ENCODE measurements around the gene FITM1.

FITM1 gene, protein sequence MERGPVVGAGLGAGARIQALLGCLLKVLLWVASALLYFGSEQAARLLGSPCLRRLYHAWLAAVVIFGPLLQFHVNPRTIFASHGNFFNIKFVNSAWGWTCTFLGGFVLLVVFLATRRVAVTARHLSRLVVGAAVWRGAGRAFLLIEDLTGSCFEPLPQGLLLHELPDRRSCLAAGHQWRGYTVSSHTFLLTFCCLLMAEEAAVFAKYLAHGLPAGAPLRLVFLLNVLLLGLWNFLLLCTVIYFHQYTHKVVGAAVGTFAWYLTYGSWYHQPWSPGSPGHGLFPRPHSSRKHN

DNA sequence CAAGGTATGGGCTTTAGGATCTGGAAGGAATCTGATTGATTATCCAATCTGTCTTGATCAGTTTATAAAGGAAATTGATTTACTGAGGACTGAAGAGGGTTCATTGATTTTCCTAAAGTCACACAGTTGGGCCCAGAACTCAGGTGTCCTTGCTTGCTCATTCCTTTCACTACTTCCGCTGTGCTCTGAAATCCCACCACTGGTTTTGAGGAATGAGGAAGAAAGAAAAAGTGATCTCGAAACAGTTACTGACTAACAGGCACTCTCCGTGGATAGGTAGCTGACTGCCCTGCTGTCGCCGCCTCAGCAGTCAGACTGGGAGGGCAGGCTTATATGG, at the start of gene FITM1:
Gene FITM1, plus strand, starts transcription at position 280 of the 337 bp plus-strand sequence. CDS start 905 bp downstream, outside the sequence.
- DNase-seq, result no peak

DNA sequence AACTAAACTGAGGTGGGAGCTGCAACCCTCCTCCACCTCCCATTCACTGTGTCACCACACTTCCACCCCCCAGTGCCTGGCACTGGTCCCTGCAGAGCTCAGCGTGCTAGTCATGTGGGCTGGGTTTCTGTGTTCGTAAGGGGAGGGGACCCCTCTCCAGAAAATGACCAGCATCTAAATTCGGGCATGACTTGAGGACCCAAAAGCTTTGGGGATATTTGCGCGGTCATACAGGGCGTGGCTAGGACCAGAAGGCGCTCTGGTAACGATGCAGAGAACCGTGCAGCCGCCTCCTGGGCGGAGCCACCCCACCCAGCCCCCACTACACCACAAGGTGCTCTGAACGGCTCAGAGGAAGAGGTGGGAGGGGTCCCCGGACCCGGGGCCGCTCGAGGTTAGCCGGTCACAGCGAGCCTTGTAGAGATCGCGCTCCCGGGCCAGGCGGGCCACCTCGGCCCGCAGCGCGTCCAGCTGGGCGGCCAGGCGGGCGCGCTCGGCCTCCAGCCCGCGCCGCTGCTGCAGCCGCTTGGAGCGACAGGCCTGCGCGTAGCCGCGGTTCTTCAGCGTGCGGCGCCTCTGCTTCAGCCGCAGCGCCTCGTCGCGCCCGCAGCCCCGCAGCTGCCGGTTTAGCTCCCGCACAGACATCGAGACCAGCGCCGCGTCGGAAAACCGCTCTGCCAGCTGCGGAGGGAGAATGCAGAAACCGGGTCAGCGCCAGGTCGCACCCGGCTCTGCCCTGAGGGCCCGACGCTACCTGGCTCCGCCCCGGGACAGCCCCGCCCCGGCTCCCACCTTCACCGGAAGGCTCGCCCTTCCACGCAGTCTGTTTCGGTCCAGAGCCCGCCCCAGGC, 49.3 kb upstream of the FITM1 start:
- peak; percentile 6 to 33 for DNase-seq

DNA sequence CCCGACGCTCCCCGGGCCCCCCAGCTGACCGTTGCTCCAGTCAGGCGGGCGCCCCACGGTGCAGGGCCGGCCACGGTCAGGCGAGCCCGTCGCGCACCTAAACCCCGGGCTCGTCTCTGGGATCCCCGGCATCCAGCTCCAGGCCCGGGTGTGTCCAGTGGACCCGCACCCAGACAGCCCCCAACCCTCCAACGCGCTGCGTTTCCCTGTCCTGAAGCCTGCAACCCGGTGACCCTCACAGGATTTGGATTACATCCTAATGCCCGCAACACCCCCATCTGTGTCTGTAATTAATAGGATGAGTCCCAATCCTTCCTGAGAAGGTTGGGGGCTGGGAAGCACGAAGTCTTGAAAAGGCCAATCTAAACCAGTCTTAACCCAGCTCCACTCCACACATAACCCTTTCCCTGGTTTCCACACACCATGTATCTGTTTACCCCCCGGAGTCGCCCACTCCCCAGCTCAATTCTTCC, 48.7 kb upstream of the FITM1 start:
- no peak for DNase-seq

DNA sequence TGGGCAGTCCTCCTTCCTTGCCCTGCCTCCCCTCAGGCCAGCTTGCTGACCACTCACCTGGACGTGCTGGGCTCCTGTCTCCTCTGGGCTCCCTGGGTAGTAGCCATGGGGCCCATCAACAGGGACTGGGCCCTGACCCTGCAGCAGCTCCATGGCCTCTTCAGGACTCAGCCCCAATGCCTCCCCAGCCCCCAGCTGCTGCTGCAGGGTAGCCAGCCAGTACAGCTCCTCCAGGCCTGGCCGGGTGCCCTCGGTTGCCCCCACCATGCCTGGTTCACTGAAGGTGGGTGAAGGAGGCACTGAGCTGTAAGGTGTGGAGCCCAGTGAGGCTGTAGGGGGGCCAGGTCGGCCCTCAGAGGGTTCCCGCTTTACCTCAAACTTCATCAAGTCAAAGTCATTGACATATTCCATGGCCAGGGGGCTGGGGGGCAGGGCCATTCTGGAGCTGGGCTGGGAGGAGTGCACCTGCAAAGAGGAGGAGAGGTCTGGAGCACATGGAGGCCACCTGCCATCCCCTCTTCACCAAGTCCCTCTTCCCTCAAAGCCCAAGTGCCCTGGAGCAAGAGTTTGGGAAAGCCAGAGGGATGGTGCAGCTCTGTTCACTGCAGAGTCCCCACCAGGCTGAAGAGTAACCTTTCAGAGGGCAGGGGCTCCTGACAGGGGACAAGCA, 47.9 kb upstream of the FITM1 start:
- DNase-seq, result no peak

DNA sequence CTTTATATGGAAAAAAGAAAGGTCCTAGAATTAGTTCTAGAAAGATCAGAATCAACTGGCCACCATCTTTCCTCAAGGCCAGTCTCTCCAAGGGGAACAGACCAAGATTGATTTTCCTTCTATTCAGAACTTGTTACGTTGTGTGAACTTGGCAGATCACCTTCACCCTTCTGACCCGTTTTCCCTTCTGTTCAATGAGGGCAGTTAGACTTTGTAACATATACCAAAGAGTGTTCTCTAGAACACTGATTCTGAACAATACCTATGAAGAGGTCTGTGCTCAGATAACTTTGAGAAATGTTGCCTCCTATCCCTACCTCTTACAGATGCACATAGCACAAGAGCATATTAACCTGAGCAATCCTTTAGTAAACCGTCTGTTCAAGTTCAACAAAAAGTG, 47.0 kb upstream of the FITM1 start:
- no peak for DNase-seq

DNA sequence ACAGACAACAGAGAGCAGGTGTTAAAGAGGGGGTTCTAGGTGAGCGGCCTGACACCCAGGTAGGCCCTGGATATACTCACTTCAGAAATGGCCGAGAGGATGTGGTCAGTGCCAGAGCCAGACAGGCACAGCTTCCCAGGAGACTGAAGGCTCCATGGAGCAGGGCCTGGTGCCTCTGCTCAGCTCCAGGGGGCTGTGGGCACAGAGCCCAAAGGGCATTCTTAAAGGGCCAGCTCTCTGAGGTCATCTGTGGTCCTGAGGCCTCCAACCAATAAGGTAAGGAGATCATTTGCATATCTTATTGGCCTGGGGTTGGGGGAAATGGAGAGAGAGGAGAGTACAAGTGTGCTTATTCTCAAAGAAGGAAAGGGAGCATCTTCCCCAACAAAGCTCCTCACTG, 46.0 kb upstream of the FITM1 start:
- DNase-seq, result no peak

DNA sequence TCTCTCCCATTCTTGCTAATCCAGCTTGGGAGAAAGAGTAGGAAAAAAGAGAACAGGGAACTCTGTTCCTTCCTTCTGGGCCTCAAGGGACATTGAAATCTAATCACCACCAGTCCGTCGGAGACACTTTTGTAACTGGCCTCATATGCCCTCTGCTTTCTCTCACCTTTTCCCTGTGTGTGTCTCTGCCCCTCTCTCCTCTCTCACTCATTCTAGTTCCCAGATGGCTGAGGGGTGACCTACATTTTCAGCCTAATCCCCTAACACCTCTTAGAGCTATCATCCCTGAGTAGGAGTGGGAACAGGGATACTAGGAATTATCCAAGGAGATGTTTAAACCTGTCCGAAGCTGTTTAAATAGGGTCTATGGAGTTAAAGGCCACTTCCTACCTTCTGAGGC, 45.2 kb upstream of the FITM1 start:
- no peak for DNase-seq

DNA sequence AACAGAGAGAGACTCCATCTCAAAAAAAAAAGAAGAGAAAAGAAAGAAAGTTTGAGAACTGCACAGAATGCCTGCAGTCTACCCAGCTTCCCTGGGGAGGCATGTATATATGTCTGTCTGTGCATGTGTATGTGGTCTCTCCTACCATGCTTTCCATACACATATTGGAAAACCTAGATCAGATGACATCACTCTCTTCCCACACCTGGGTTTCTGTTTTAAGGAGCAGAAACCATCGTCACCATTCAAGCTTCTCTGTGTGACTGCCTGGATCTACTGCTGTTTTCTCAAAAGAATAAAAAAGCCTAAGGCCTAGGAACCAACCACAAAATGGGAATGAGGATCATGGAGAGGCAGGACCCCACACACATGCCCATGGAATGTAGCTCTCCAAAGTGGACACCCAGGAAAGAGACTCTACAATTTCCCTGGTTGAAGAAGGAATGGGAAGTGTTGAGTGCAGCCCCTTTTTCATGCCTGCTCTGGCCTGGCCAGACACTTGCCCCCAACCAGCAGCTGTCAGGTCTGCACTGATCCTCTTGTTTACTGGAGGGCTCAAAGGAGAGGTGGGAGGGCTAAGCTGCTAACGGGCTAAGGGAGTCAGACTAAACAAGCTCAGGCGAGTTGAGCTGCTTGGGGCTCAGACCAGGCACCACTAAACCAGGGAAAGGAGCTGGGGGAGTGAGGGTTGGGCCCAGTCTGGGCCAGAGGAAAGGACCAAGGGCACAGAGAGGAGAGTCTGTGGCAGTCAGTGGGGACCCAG, 44.1 kb upstream of the FITM1 start:
- DNase-seq, result no peak

DNA sequence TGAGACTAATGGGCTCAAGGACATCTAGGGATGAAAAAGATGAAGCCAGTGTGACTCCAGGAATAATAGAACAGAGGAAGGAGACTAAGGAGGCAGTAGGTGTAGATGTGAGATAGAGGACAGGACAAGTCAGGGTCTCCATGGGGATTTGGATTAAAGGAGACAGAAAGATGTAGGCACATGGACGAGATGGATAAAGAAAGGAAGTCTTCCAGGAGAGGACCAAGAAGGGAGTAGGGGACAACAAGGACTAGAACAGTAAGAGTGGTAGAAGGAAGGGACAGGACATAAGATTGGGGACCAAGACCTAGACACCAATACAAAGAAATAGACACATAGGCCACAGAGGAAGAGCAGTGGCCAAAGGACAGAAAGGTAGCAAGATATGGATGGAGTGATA, 43.5 kb upstream of the FITM1 start:
- no peak for DNase-seq

DNA sequence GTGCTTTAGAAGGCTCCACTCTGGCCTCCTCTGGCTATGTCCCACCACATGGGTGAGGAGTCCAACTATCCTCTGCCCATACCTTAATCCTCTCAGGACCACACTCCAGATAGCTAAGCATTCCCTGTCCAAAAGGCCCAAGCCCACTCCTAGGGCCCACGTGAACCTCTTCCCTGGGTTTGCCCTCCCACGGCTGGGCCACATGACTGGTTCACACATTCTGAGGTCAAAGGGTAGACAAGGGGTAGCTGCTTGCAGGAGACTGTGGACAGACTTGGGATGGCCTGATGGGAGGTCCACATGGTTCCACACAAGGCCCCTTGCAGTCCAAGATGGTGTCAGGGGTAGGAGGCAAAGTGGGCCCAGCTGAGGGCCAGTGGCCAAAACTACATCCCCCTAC, 42.4 kb upstream of the FITM1 start:
- no peak for DNase-seq

DNA sequence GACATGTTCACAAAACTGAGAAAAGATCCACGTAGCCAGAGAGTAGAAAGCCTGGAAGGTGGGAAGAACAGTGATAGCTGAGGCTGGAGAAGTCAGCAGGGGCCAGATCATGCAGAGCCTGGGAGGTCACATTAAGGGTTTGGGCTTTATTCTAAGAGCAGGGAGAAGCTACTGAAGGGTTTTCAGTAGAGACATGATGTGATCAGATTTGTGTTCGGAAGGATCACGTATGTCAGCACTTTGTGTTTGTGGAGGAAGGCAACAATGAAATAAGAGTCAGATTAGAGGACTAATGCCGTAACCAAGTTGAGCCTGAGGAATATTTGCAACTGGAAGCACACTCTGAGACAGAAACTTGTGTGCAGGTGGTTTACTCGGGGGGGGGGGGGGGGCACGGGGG, 40.6 kb upstream of the FITM1 start:
- no peak for DNase-seq

DNA sequence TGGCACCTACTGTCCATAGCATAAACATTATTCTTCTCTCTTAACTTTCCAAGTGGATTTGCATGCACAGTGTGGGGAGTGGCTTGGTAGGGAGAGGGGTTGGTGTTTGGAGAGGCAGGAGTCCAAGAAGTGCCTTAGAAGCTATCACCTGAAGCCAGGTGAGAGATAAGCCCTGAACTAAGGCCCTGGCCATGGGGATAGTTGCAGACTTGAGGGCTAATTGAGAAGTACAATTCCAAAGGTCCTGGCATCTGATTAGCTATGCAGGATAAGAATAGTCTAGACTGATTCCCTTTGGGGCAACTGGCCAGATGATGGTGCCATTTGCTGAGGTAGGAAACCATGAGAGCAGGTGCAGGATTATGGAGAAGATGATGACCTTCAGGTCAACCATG, 38.4 kb upstream of the FITM1 start:
- DNase-seq, result no peak

DNA sequence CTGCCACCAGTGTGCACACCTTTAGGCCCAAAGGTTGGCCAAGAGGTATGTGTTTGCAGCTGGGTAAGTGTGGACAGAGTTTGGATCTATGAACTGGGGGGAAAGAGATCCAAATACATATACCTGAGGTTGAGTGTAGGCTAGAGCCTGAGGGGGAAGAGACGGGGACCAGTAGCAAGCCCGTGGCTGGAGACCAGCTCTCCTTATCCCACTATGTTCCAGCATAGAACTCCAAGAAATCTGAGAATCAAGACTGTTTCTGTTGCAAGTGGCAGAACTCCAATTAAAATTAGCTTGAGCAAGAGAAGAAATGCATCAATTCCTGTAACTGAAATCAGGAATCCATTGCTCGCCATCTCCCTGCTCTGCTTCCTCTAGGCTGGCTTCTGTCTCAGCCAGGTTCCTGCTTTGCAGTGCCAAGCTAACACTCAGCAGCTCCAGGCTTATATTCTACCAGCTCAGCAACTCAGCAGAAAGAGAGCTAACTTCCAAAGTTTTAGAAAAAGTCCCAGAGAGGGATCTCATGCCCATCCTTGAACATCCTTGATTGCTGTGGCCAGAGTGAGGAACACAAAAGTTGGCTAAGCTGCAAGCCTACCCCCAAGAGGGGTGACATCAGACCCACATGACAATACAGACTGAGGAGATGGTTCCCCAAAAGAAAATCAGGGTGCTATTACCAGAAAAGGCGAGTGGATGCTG, 37.8 kb upstream of the FITM1 start:
- no peak for DNase-seq

DNA sequence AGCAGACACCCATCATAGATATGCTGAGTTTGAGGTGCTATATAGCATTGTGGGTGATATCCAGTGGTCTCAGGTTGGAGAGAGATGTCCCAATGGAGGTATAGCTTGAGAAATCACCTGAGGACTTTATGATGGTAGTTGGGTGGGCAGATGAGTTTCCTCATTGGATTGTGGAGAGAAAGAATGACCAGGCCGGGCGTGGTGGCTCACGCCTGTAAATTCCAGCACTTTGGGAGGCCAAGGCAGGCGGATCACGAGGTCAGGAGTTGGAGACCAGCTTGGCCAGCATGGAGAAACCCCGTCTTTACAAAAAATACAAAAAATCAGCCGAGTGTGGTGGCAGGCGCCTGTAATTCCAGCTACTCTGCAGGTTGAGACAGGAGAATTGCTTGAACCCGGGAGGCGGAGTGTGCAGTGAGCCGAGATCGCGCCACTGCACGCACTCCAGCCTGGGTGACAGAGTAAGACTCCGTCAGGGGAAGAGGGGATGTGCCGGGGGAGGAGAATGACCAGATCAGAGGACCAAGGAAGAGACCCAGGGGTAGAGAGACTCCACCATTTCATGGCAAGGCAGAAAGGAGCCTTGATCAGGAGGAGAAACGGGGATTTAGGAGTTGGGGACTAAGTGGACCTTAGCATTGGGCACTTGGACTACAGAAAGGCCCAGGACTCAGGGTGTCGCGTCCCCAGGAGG, 37.1 kb upstream of the FITM1 start:
- DNase-seq, result no peak

DNA sequence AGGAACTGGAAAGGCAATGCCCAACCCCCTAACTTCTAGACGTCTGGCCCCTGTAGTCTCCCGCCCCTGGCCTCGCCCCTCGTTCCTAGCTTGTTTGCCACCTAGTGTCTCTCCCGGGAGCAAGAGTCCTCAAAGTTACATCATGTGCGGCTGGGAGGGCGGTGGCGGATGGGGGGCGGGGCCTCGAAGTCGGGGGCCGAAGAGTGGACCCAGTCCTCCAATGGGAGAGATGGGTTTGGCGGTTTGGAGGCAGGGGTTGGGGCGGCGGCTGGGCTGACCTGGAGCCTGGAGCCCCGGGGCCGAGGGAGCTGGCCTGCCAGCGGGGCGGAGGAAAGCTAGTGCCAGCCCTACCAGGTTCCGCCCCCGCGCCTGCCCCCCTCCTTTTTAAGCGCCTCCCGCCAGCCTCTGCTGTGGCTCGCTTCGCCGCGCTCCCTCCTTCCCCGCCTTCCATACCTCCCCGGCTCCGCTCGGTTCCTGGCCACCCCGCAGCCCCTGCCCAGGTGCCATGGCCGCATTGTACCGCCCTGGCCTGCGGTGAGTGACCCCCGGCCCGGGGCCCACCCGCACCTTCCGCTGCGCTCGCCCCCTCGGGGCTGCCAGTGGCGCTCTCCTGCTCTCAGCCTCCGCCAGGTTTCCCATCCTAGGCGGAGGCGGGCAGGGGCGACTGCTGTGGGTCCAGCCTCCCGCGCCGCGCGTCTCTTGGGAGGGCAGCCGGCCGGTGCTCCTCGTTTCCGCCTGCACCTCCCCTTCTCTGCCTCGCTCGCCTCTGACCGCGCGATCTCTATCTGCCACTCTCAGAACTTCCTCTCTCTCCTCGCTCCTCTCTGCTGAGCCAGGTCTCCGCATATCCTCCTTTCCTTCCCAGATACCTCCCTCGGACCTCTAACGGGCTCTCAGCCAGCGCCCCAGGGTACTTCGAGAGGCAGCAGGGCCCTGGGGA, 36.3 kb upstream of the FITM1 start, which contains the start of gene PCK2:
Gene PCK2, plus strand, starts transcription at position 411 of the 940 bp plus-strand sequence. Its CDS starts 95 bp downstream, at position 506.
- peak; percentile 92 to 96 for DNase-seq

DNA sequence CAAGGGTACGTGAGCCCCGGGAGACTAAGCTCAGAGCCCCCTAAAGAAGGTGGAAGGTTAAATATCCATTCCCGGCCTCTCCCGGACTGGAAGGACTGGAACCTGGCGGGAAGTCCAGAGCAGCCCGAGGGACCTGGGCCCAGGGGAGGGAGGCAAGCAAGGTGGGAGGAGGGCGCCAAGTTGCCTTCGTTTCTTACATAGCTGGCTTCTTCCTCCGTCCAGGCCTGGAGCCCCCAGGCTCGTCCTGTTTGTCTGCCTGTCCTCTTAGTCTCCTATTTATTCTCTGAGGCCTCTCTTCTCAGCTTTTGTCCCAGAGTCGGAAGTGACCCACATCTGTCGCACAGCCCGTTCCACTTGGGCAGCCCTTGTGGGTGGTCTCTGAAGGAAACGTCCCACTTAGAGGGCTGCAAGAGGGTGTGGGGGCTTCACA, 35.6 kb upstream of the FITM1 start:
- DNase-seq, result peak in 1 of 2 experiments; percentile 27

DNA sequence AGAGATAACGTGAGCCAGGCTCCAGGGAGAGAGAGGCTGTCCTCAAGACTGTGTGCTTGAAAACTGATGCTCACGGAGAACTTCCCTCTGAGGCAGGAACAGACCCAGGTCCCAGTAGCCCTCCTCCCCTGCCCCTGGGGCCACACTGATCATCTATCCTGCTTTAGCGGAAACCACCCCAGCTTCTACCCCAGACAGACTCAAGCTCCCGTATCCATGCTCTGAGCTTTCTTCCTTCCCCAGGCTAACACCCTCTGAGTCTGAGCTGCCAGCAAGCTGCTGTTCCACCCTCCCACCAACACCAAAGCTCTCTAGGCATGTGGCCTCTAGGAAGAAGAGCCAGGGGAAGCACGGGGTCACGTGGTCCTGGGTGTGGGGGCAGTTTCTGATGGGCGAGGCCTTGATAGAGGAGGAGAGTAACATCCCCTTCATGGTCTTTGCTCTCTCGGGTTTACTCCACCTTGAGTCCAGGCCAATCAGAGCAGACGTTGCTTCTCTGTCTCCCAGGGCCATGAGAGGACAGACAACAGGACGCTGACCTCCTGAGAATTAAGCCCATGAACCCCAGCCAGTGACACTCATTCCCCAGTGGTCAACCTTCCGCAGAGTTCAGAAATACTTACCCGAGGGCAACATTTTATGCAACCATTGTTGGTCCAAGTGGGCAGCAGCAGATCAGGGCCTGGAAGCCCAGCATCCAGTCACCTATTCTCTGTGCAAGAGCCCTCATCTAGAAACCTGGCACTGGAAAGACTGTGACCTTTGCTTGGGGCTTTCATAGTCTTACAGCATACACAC, 35.0 kb upstream of the FITM1 start:
- peak; percentile 79 to 86 for DNase-seq

DNA sequence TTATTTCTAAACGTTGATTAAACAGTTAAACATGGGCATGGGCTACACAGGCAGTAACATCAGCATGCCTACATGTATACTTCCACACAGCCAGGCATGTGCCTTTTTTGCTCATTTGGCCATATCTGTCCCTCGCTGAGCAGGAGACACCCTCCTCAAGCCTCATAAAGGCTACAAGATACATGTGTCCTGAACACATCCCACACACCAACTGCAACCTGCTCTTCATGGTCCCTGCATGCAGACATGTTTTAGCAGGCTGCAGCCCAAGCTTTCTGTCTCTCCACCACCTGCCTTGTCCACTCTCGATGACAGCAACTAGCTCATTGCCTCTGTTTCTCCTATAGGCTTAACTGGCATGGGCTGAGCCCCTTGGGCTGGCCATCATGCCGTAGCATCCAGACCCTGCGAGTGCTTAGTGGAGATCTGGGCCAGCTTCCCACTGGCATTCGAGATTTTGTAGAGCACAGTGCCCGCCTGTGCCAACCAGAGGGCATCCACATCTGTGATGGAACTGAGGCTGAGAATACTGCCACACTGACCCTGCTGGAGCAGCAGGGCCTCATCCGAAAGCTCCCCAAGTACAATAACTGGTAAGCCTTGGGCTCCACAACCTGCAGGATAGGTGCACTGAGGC, 33.8 kb upstream of the FITM1 start:
- DNase-seq, result no peak

Measured in Kasumi-1 (cell line).